ENCODE measurements around the gene LEFTY2. TPM values are rescaled to one million over a fixed set of nuclear protein-coding genes. Genes with fewer than 3 reads are reported as not detected.
A peak's percentile ranks its signal among the peaks of the same experiment; 100 is the strongest.
"Not testable (repeated sequence)": the region's sequence is repeated elsewhere in the genome, so short reads cannot be mapped to it uniquely, and the experiment has no call there.

LEFTY2 gene
- total RNA-seq (1 to 10 TPM in 3 of 4 donors, under 1 TPM in 1; 0.60 to 2.1 (median 1.1) TPM), polyA plus RNA-seq (0.59 TPM)
- long read RNA-seq, donor 1, partial matches to known transcripts: 0 of 4 reads
- long read RNA-seq, donor 1, other reads (novel, unspliced or antisense): 0 of 4 reads
- long read RNA-seq, donor 2: 0 reads
- long read RNA-seq, donor 3, transcript LEFTY2-201 (4 exons, 2,287 nt): major isoform, 6 of 7 reads
- long read RNA-seq, donor 3, partial matches to known transcripts: 0 of 7 reads
- long read RNA-seq, donor 3, other reads (novel, unspliced or antisense): 1 of 7 reads
- long read RNA-seq, donor 4: 0 reads

GRCh38 chr1:225941187-225941941, at the start of gene LEFTY2:
TSS of gene LEFTY2 (minus strand) at chr1:225941220. CDS start at chr1:225941140, 80 bp downstream.
- Histone ChIP-seq H3K4me1 (ENCODE audit: control insufficient read depth, insufficient read depth, low read length) (peaks cover 2% of the 10 kb centered on the region), H3K27ac (ENCODE audit: low read length) (no peak within 1 kb of the TSS), H3K9me3 (ENCODE audit: control insufficient read depth, low read length) (no peaks in the 10 kb centered on the region), H3K27me3 (ENCODE audit: control insufficient read depth, insufficient read depth) (no peaks in the 10 kb centered on the region), H3K4me3 (ENCODE audit: low read length) (no peak within 1 kb of the TSS)
- intact Hi-C loops (cut with DNase I): no loop called here
- ATAC-seq: peak; percentile 40 to 47
- DNase-seq: peak in 2 of 3 donors; percentile 79
- WGBS: 26% methylated on average over 6 of the region's 6 CpGs

GRCh38 chr1:225987491-225988316, 46.7 kb upstream of the LEFTY2 start:
- WGBS: 77% methylated on average over 7 of the region's 7 CpGs
- intact Hi-C loops (cut with DNase I): loop anchor here in 1 of 4 donors (5.0 kb wide), 1 partner anchor 515 kb away; no protein-coding TSS in a partner anchor
- H3K27me3 ChIP-seq (ENCODE audit: control insufficient read depth, insufficient read depth): no peaks in the 10 kb centered on the region

GRCh38 chr1:225981714-225982113, 40.7 kb upstream of the LEFTY2 start:
- Histone ChIP-seq H3K27me3 (ENCODE audit: control insufficient read depth, insufficient read depth) (no peaks in the 10 kb centered on the region), H3K4me3 (ENCODE audit: low read length) (no peak overlapping the region), H3K9me3 (ENCODE audit: control insufficient read depth, low read length) (no peaks in the 10 kb centered on the region), H3K27ac (ENCODE audit: low read length) (no peak overlapping the region), H3K4me1 (ENCODE audit: control insufficient read depth, insufficient read depth, low read length) (no peaks in the 10 kb centered on the region)
- 99% methylated on average over 3 of the region's 3 CpGs for WGBS
- intact Hi-C loops (cut with DNase I): no loop called here
- ATAC-seq (no peak), DNase-seq (no peak)

More at GRCh38 chr1:225987491-225988316, 46.7 kb upstream of the LEFTY2 start:
- H3K4me3 ChIP-seq (ENCODE audit: low read length): no peak overlapping the region
- ATAC-seq: no peak
- no peaks in the 10 kb centered on the region for H3K9me3 ChIP-seq (ENCODE audit: control insufficient read depth, low read length)
- no peaks in the 10 kb centered on the region for H3K4me1 ChIP-seq (ENCODE audit: control insufficient read depth, insufficient read depth, low read length)
- no peak for DNase-seq
- no peak overlapping the region for H3K27ac ChIP-seq (ENCODE audit: low read length)

GRCh38 chr1:225980005-225980836, 39.2 kb upstream of the LEFTY2 start:
- intact Hi-C loops (cut with DNase I): no loop called here
- DNase-seq: no peak
- no peak overlapping the region for H3K27ac ChIP-seq (ENCODE audit: low read length)

GRCh38 chr1:225979421-225979820, 38.4 kb upstream of the LEFTY2 start:
- ATAC-seq: no peak
- intact Hi-C loops (cut with DNase I): loop anchor here (5.0 to 10.0 kb wide), 6 partner anchors 202 to 665 kb away; partner anchors contain the start of gene SRP9 (in 2 of the 4)

More at GRCh38 chr1:225980005-225980836, 39.2 kb upstream of the LEFTY2 start:
- WGBS: 83% methylated on average over 5 of the region's 5 CpGs
- Histone ChIP-seq H3K4me1 (ENCODE audit: control insufficient read depth, insufficient read depth, low read length) (no peaks in the 10 kb centered on the region), H3K4me3 (ENCODE audit: low read length) (no peak overlapping the region), H3K9me3 (ENCODE audit: control insufficient read depth, low read length) (no peaks in the 10 kb centered on the region), H3K27me3 (ENCODE audit: control insufficient read depth, insufficient read depth) (no peaks in the 10 kb centered on the region)
- no peak for ATAC-seq

GRCh38 chr1:225977937-225978748, 37.1 kb upstream of the LEFTY2 start:
- ATAC-seq (no peak), DNase-seq (no peak)
- intact Hi-C loops (cut with DNase I): loop anchor here (2.0 to 10.0 kb wide), 7 partner anchors 201 to 663 kb away; partner anchors contain the start of gene SRP9 (in 2 of the 4)
- 76% methylated on average over 15 of the region's 15 CpGs for WGBS
- Histone ChIP-seq H3K9me3 (ENCODE audit: control insufficient read depth, low read length) (no peaks in the 10 kb centered on the region), H3K4me1 (ENCODE audit: control insufficient read depth, insufficient read depth, low read length) (no peaks in the 10 kb centered on the region), H3K27ac (ENCODE audit: low read length) (no peak overlapping the region), H3K4me3 (ENCODE audit: low read length) (no peak overlapping the region), H3K27me3 (ENCODE audit: control insufficient read depth, insufficient read depth) (no peaks in the 10 kb centered on the region)

More at GRCh38 chr1:225979421-225979820, 38.4 kb upstream of the LEFTY2 start:
- Histone ChIP-seq H3K27me3 (ENCODE audit: control insufficient read depth, insufficient read depth) (no peaks in the 10 kb centered on the region), H3K9me3 (ENCODE audit: control insufficient read depth, low read length) (no peaks in the 10 kb centered on the region), H3K4me1 (ENCODE audit: control insufficient read depth, insufficient read depth, low read length) (no peaks in the 10 kb centered on the region), H3K4me3 (ENCODE audit: low read length) (no peak overlapping the region), H3K27ac (ENCODE audit: low read length) (no peak overlapping the region)
- no peak for DNase-seq
- WGBS: 100% methylated on average over 1 of the region's 1 CpG

GRCh38 chr1:225975146-225975545, 34.1 kb upstream of the LEFTY2 start:
- H3K4me3 ChIP-seq (ENCODE audit: low read length); ATAC-seq; H3K4me1 ChIP-seq (ENCODE audit: control insufficient read depth, insufficient read depth, low read length); H3K27ac ChIP-seq (ENCODE audit: low read length); DNase-seq; H3K9me3 ChIP-seq (ENCODE audit: control insufficient read depth, low read length); H3K27me3 ChIP-seq (ENCODE audit: control insufficient read depth, insufficient read depth): not testable (repeated sequence)
- 94% methylated on average over 12 of the region's 12 CpGs for WGBS
- intact Hi-C loops (cut with DNase I): loop anchor here (5.0 to 10.0 kb wide), 6 partner anchors 198 to 660 kb away; partner anchors contain the start of gene SRP9 (in 2 of the 4)

- no peak for DNase-seq
- intact Hi-C loops (cut with DNase I): loop anchor here (5.0 to 10.0 kb wide), 5 partner anchors 200 to 660 kb away; partner anchors contain the start of gene SRP9 (in 1 of the 4)
- no peaks in the 10 kb centered on the region for H3K27me3 ChIP-seq (ENCODE audit: control insufficient read depth, insufficient read depth)
- H3K27ac ChIP-seq (ENCODE audit: low read length): no peak overlapping the region
- WGBS: 89% methylated on average over 10 of the region's 10 CpGs
- no peak for ATAC-seq
- H3K4me1 ChIP-seq (ENCODE audit: control insufficient read depth, insufficient read depth, low read length): no peaks in the 10 kb centered on the region
- H3K4me3 ChIP-seq (ENCODE audit: low read length): no peak overlapping the region
- H3K9me3 ChIP-seq (ENCODE audit: control insufficient read depth, low read length): no peaks in the 10 kb centered on the region
These were observed 33.4 kb upstream of the LEFTY2 start for GRCh38 chr1:225974454-225974853.

- H3K4me3 ChIP-seq (ENCODE audit: low read length): no peak overlapping the region
- intact Hi-C loops (cut with DNase I): loop anchor here (5.0 to 10.0 kb wide), 5 partner anchors 198 to 658 kb away; partner anchors contain the start of gene SRP9 (in 1 of the 4)
- DNase-seq: no peak
- H3K27ac ChIP-seq (ENCODE audit: low read length): no peak overlapping the region
- no peaks in the 10 kb centered on the region for H3K9me3 ChIP-seq (ENCODE audit: control insufficient read depth, low read length)
- ATAC-seq: no peak
- H3K27me3 ChIP-seq (ENCODE audit: control insufficient read depth, insufficient read depth): no peaks in the 10 kb centered on the region
- WGBS: 67% methylated on average over 5 of the region's 5 CpGs
- no peaks in the 10 kb centered on the region for H3K4me1 ChIP-seq (ENCODE audit: control insufficient read depth, insufficient read depth, low read length)
These were observed 32.1 kb upstream of the LEFTY2 start for GRCh38 chr1:225973158-225973557.

Data from right cardiac atrium (tissue), 5 donors.